ENCODE measurements around the gene TSPO. TPM values are rescaled to one million over a fixed set of nuclear protein-coding genes. Genes with fewer than 3 reads are reported as not detected.

TSPO gene
- polyA plus RNA-seq, 1 of the 3 experiments (the other 2 are of a cell fraction), result 156 TPM

DNA sequence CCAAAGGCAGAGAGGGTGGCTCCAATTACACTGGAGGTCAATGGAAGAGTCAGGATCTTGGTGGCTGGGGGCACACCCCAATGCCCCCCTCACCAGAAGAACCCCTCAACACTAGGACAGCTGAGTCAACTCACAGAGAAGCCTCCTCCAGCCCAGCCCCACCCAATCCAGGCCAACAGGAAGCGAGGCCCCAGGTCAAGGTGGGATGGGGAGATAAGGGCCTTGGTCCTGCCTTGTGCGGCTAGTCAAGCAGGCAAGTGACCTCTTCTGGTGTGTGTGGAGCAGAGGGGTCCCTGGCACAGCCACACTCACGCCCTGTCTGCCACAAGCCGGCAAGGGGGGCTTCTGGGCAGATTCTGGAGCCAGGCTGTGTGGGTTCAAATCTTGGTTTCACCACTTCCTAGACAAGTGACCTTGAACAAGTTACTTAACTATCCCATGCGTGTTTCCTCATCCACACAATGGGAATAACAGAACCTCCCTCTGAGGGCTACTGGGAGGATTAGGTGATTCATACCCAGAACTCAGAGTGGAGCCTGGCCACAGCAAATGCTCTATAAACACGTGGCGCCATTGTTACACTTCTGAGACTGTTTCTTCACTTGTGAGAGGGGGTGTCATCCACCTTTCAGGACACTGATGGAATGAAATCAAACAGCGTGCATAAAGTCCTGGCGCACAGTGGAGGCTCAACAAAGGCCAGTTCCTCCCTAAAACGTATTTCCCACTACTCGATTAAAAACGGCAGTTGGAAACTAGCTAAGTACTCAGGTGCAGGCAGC, 32.3 kb downstream of the TSPO start:
- H3K27ac ChIP-seq (ENCODE audit: low read depth in 2 of 2, low read length in 1 of 2), result no peak overlapping the region; a peak in 1 of 4 replicates

DNA sequence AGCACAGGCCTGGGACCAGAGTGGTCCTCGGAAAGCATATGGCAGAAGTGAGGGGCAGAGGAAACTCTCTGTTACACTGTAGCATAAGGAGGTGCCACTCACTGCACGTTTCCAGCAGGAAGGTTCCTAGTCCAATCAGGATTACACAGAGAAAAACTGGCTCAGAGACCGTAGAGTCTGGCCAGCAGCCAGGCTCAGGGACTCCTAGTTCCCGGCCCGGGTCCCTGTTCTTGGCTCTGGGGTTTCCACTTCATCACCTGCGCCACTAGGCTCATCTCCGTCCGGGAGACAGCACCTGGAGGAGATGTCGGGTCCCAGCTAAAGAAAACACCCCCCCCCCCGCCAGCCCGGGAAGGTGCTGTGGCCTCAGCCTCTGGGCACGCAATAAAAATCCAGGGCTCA, 34.5 kb downstream of the TSPO start:
- Histone ChIP-seq H3K27ac (ENCODE audit: low read depth in 2 of 2, low read length in 1 of 2) (peak overlapping the region in 1 of 2 experiments; percentile 43; a peak in 2 of 4 replicates), H4K20me1 (ENCODE audit: insufficient read depth) (no peaks in the 10 kb centered on the region), H3K4me2 (peak overlapping the region; percentile 80; the same call in 1 of the 2 replicates), H3K36me3 (replicated peaks in 1 of 2; ENCODE audit: control insufficient read depth in 1 of 2, insufficient read depth in 2 of 2, low read length in 1 of 2) (peaks cover 0 to 2% of the 10 kb centered on the region in 2 experiments), H3K4me3 (ENCODE audit: low read depth in 2 of 2, low read length in 1 of 2) (peak overlapping the region; percentile 58 to 64), H3K79me2 (ENCODE audit: insufficient read depth) (peaks cover 2% of the 10 kb centered on the region; the same call in 1 of the 2 replicates), H3K9me3 (no peaks in the 10 kb centered on the region), H3K9me2 (no peaks in the 10 kb centered on the region), H3F3A (replicated peaks; ENCODE audit: insufficient read depth) (peaks cover 4% of the 10 kb centered on the region), H2AFZ (ENCODE audit: low read depth) (no peak overlapping the region), H3K9ac (peak overlapping the region; percentile 60; the same call in 1 of the 2 replicates), H3K27me3 (ENCODE audit: insufficient read depth) (no peaks in the 10 kb centered on the region), H3K4me1 (ENCODE audit: control insufficient read depth in 1 of 2, insufficient read depth in 2 of 2, low read depth in 1 of 2, low read length in 1 of 2) (peaks cover 0 to 10% of the 10 kb centered on the region in 2 experiments; a peak in 1 of 4 replicates)
- POLR2A ChIA-PET, result no interaction called here
- no peak for TF ChIP-seq MAX (IDR thresholded peaks at IDR 0.05; ENCODE audit: low read depth)
- 0 out of 2 replicates have a peak, but pooled peaks have one; percentile 11 for TF ChIP-seq MXI1 (IDR thresholded peaks at IDR 0.05; ENCODE audit: low read depth, low read length)
- TF ChIP-seq FOXJ3 (CRISPR knock-in tag; IDR thresholded peaks at IDR 0.05), result no peak
- no peak for TF ChIP-seq ELF1 (IDR thresholded peaks at IDR 0.05)
- TF ChIP-seq MEF2A (IDR thresholded peaks at IDR 0.05; ENCODE audit: borderline replicate concordance, low read depth), result no peak
- TF ChIP-seq JUND (IDR thresholded peaks at IDR 0.05), result no peak
- no CpG with 5 or more reads among the region's 12 CpGs for WGBS (ENCODE audit: low lambda C conversion rate)
- CTCF ChIA-PET, result interaction anchor here (1.3 kb wide), 1 partner anchor 160 kb away, joined by 3 read pairs; no protein-coding TSS in a partner anchor
- DNase-seq, result peak; percentile 58

More for the DNA sequence above, 32.3 kb downstream of the TSPO start:
- Histone ChIP-seq H2AFZ (ENCODE audit: low read depth) (no peak overlapping the region), H3K27me3 (ENCODE audit: insufficient read depth) (no peaks in the 10 kb centered on the region), H3K4me1 (ENCODE audit: control insufficient read depth in 1 of 2, insufficient read depth in 2 of 2, low read depth in 1 of 2, low read length in 1 of 2) (peaks cover 0 to 10% of the 10 kb centered on the region in 2 experiments; a peak in 1 of 4 replicates), H3K4me2 (no peak overlapping the region), H3K79me2 (ENCODE audit: insufficient read depth) (peaks cover 2% of the 10 kb centered on the region; the same call in 1 of the 2 replicates), H3K9me2 (no peaks in the 10 kb centered on the region), H3F3A (replicated peaks; ENCODE audit: insufficient read depth) (peaks cover 4% of the 10 kb centered on the region), H3K9me3 (no peaks in the 10 kb centered on the region), H3K9ac (no peak overlapping the region), H4K20me1 (ENCODE audit: insufficient read depth) (no peaks in the 10 kb centered on the region), H3K36me3 (replicated peaks in 1 of 2; ENCODE audit: control insufficient read depth in 1 of 2, insufficient read depth in 2 of 2, low read length in 1 of 2) (peaks cover 0 to 9% of the 10 kb centered on the region in 2 experiments), H3K4me3 (ENCODE audit: low read depth in 2 of 2, low read length in 1 of 2) (no peak overlapping the region)
- POLR2A ChIA-PET, result no interaction called here
- CTCF ChIA-PET, result no interaction called here
- WGBS (ENCODE audit: low lambda C conversion rate), result 92% methylated on average over 4 of the region's 12 CpGs
- no peak for TF ChIP-seq RCOR1 (IDR thresholded peaks at IDR 0.05; ENCODE audit: low read length)
- DNase-seq, result no peak

DNA sequence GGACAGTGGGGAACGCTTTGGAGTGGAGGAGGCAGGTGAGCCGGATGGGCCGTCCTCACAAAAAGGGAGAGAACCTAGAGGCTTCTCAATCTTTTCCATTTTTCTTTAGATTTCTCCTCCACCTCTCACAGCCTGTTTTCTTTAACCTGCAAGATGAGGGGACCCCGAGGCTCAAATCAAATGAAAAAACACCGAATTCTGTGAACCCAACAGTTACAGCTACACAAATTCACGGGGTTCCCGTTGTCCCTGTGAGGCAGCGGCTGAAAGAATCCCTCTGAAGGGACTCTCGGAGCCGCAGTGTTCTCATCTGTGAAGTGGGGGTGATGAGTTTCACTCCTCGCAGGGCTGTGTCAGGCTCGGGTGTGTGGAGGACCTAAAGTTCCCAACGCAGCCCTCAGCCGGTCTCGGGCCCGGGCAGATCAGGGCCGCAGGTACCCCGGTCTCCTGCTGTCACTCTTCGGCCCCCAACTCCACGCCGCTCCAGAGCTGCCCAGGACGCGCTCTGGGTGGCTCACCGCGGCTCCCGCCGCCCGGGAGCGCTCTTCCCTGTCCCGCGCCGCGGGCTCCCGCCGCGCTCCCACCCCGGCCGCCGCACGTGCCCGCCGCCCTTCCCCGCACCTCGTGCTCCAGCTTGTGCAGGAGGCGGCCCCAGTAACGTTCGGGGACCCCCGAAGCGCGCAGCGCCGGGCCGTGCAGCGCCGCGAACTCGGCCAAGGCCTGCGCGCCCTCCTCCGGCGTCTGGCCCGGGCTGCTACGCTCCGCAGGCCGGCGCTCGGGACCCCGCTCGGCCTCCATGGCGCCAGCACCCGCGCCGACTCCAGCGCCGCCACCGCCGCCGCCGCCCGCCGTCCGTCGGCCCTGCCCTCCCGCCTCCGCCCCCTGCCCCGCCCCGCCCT, 35.2 kb downstream of the TSPO start, which contains the start of gene TTLL12:
TTLL12 (minus strand) TSS at position 863 of the 899 bp plus-strand sequence; CDS start at position 798, 65 bp downstream.
- Histone ChIP-seq H4K20me1 (ENCODE audit: insufficient read depth) (no peaks in the 10 kb centered on the region), H3K9me2 (no peaks in the 10 kb centered on the region), H3K4me1 (ENCODE audit: control insufficient read depth in 1 of 2, insufficient read depth in 2 of 2, low read depth in 1 of 2, low read length in 1 of 2) (peaks cover 0 to 10% of the 10 kb centered on the region in 2 experiments; a peak in 1 of 4 replicates), H3F3A (replicated peaks; ENCODE audit: insufficient read depth) (peaks cover 4% of the 10 kb centered on the region), H2AFZ (ENCODE audit: low read depth) (peak within 1 kb of the TSS; percentile 90; the same call in 1 of the 2 replicates), H3K79me2 (ENCODE audit: insufficient read depth) (peaks cover 2% of the 10 kb centered on the region; the same call in 1 of the 2 replicates), H3K4me3 (ENCODE audit: low read depth in 2 of 2, low read length in 1 of 2) (peak within 1 kb of the TSS; percentile 58 to 64), H3K9me3 (no peaks in the 10 kb centered on the region), H3K36me3 (replicated peaks in 1 of 2; ENCODE audit: control insufficient read depth in 1 of 2, insufficient read depth in 2 of 2, low read length in 1 of 2) (peaks cover 0 to 2% of the 10 kb centered on the region in 2 experiments), H3K27me3 (ENCODE audit: insufficient read depth) (no peaks in the 10 kb centered on the region), H3K4me2 (peak within 1 kb of the TSS; percentile 80), H3K9ac (peak within 1 kb of the TSS; percentile 60; the same call in 1 of the 2 replicates), H3K27ac (ENCODE audit: low read depth in 2 of 2, low read length in 1 of 2) (peak within 1 kb of the TSS; percentile 69 to 80)
- peak; percentile 57; the same call in 1 of the 2 replicates for TF ChIP-seq MXI1 (IDR thresholded peaks at IDR 0.05; ENCODE audit: low read depth, low read length)
- no peak for TF ChIP-seq JUND (IDR thresholded peaks at IDR 0.05)
- no peak for TF ChIP-seq FOXM1 (IDR thresholded peaks at IDR 0.05; ENCODE audit: low read depth)
- TF ChIP-seq TEAD4 (IDR thresholded peaks at IDR 0.05; ENCODE audit: borderline replicate concordance, insufficient read depth), result no peak
- TF ChIP-seq MAX (IDR thresholded peaks at IDR 0.05; ENCODE audit: low read depth), result peak; percentile 39; the same call in 1 of the 2 replicates
- WGBS (ENCODE audit: low lambda C conversion rate), result 0% methylated on average over 6 of the region's 87 CpGs
- CTCF ChIA-PET, result interaction anchor here (1.2 to 1.3 kb wide), 4 partner anchors 14 to 159 kb away, joined by 3 to 6 read pairs (median 4); no protein-coding TSS in a partner anchor
- peak; percentile 84 for DNase-seq
- POLR2A ChIA-PET, result interaction anchor here (0.6 to 1.0 kb wide), 5 partner anchors 7 to 1144 kb away, joined by 3 to 4 read pairs (median 3); no protein-coding TSS in a partner anchor

Data from SK-N-SH (cell line).